ENCODE data around the gene TMSB10. TPM values are rescaled to one million over a fixed set of nuclear protein-coding genes. Genes with fewer than 3 reads are reported as not detected.
"Not testable (repeated sequence)": the region's sequence is repeated elsewhere in the genome, so short reads cannot be mapped to it uniquely, and the experiment has no call there.

The TMSB10 gene
- polyA plus RNA-seq, 1 donor (not counting 4 experiments of a cell fraction or from before 2014, with no cell fraction given), result 3,595 TPM

- H3K9me1 ChIP-seq (ENCODE audit: control insufficient read depth, extremely low read depth, insufficient read depth, low read length), result no peaks in the 10 kb centered on the region
- H3K27ac ChIP-seq (ENCODE audit: control insufficient read depth, insufficient read depth, low read length), result no peak overlapping the region
- H3K79me2 ChIP-seq (ENCODE audit: control insufficient read depth, insufficient read depth, low read length), result no peaks in the 10 kb centered on the region
- H3K4me1 ChIP-seq (ENCODE audit: control insufficient read depth, extremely low read depth, insufficient read depth, low read length), result peaks cover 27% of the 10 kb centered on the region
- dilution Hi-C loops (cut with MboI; ENCODE audit: extremely low pct_ligation_motif_present, low sequenced_read_pairs), result no loop called here
- H2AFZ ChIP-seq (ENCODE audit: control insufficient read depth, low read length), result no peak overlapping the region
- no peaks in the 10 kb centered on the region for H3K27me3 ChIP-seq (ENCODE audit: control insufficient read depth, extremely low read depth, insufficient read depth, low read length)
- H3K9ac ChIP-seq (ENCODE audit: control insufficient read depth, extremely low read depth, insufficient read depth, low read length), result no peak overlapping the region
- H3K9me3 ChIP-seq (ENCODE audit: control insufficient read depth, low read depth, low read length), result no peaks in the 10 kb centered on the region
- H3K4me2 ChIP-seq (ENCODE audit: control insufficient read depth, extremely low read depth, insufficient read depth, low read depth, low read length), result no peak overlapping the region
- no peaks in the 10 kb centered on the region for H3K36me3 ChIP-seq (ENCODE audit: control insufficient read depth in 2 of 2, extremely low read depth in 1 of 2, insufficient read depth in 2 of 2, low read length in 2 of 2)
- no peaks in the 10 kb centered on the region for H4K20me1 ChIP-seq (ENCODE audit: control insufficient read depth, extremely low read depth, insufficient read depth, low read length)
- no peak overlapping the region for H3K4me3 ChIP-seq (ENCODE audit: control insufficient read depth in 2 of 3, extremely low read depth in 1 of 3, insufficient read depth in 2 of 3, low read depth in 1 of 3, low read length in 3 of 3)
- TF ChIP-seq CTCF (optimal IDR thresholded peaks at IDR 0.05 in 1 of 3, IDR thresholded peaks at IDR 0.05 in 1 of 3, conservative IDR thresholded peaks at IDR 0.05 in 1 of 3; ENCODE audit: extremely low read depth in 1 of 3, insufficient read depth in 2 of 3, low read length in 3 of 3) (no peak), EZH2 (IDR thresholded peaks at IDR 0.05; ENCODE audit: low read length) (no peak)
- DNase-seq (ENCODE audit: low read depth, low spot score), result no peak
- no peak for FAIRE-seq
Measured at GRCh38 chr2:84944295-84944909, 38.9 kb downstream of the TMSB10 start.

GRCh38 chr2:84945838-84946203 is 40.4 kb downstream of the TMSB10 start:
- H3K4me2 ChIP-seq (ENCODE audit: control insufficient read depth, extremely low read depth, insufficient read depth, low read depth, low read length), result peak overlapping the region; percentile 91

More at GRCh38 chr2:84945838-84946203, 40.4 kb downstream of the TMSB10 start:
- FAIRE-seq; H4K20me1 ChIP-seq (ENCODE audit: control insufficient read depth, extremely low read depth, insufficient read depth, low read length); H2AFZ ChIP-seq (ENCODE audit: control insufficient read depth, low read length); H3K36me3 ChIP-seq (ENCODE audit: control insufficient read depth in 2 of 2, extremely low read depth in 1 of 2, insufficient read depth in 2 of 2, low read length in 2 of 2); H3K4me3 ChIP-seq (ENCODE audit: control insufficient read depth in 2 of 3, extremely low read depth in 1 of 3, insufficient read depth in 2 of 3, low read depth in 1 of 3, low read length in 3 of 3); DNase-seq (ENCODE audit: low read depth, low spot score); H3K9me1 ChIP-seq (ENCODE audit: control insufficient read depth, extremely low read depth, insufficient read depth, low read length); H3K9me3 ChIP-seq (ENCODE audit: control insufficient read depth, low read depth, low read length); H3K79me2 ChIP-seq (ENCODE audit: control insufficient read depth, insufficient read depth, low read length); dilution Hi-C loops (cut with MboI; ENCODE audit: extremely low pct_ligation_motif_present, low sequenced_read_pairs); H3K27me3 ChIP-seq (ENCODE audit: control insufficient read depth, extremely low read depth, insufficient read depth, low read length): not testable (repeated sequence)
- Histone ChIP-seq H3K27ac (ENCODE audit: control insufficient read depth, insufficient read depth, low read length) (peak overlapping the region; percentile 99), H3K9ac (ENCODE audit: control insufficient read depth, extremely low read depth, insufficient read depth, low read length) (peak overlapping the region; percentile 85), H3K4me1 (ENCODE audit: control insufficient read depth, extremely low read depth, insufficient read depth, low read length) (peaks cover 27% of the 10 kb centered on the region)

All from keratinocyte (primary cell).